IgD-negative memory B cell (primary cell): Measurements from ENCODE around the gene VEZF1. TPM values are rescaled to one million over a fixed set of nuclear protein-coding genes. Genes with fewer than 3 reads are reported as not detected.
"Not testable (repeated sequence)": the region's sequence is repeated elsewhere in the genome, so short reads cannot be mapped to it uniquely, and the experiment has no call there.

Experiments
- H3K27ac Mint-ChIP-seq, 3 donors: one replicate each; pipeline ENCODE4 v1.8.0; 2020 to 2022; ENCODE audit warnings: mild to moderate bottlenecking in 3 of 3, mixed read lengths in 3 of 3, moderate library complexity in 1 of 3
- H3K27me3 Mint-ChIP-seq: one replicate; pipeline ENCODE4 v1.8.0; 2021; ENCODE audit warnings: mixed read lengths
- H3K36me3 Mint-ChIP-seq: one replicate; pipeline ENCODE4 v1.8.0; 2020; ENCODE audit warnings: mild to moderate bottlenecking, mixed read lengths
- H3K4me1 Mint-ChIP-seq, 3 donors: one replicate each; pipeline ENCODE4 v1.8.0; 2020 to 2022; ENCODE audit warnings: mixed read lengths in 3 of 3, mild to moderate bottlenecking in 1 of 3
- H3K4me3 Mint-ChIP-seq, 4 donors: one replicate each; pipeline ENCODE4 v1.8.0; 2020 to 2022; ENCODE audit warnings: mild to moderate bottlenecking in 4 of 4, mixed read lengths in 4 of 4, moderate library complexity in 3 of 4
- H3K9me3 Mint-ChIP-seq, 3 donors: one replicate each; pipeline ENCODE4 v1.8.0; 2020 to 2021; ENCODE audit warnings: mixed read lengths in 3 of 3, mild to moderate bottlenecking in 1 of 3
- polyA plus RNA-seq: library from polyadenylated mRNA; unstranded; fragments of 300-500 nt; fragmentation: Illumina TruSeq; gene quantifications from one replicate; pipeline ENCODE4 v1.2.3, GENCODE V29; 2021

Gene VEZF1
- polyA plus RNA-seq, 1 donor from 2014 or later = 38.3 TPM

DNA sequence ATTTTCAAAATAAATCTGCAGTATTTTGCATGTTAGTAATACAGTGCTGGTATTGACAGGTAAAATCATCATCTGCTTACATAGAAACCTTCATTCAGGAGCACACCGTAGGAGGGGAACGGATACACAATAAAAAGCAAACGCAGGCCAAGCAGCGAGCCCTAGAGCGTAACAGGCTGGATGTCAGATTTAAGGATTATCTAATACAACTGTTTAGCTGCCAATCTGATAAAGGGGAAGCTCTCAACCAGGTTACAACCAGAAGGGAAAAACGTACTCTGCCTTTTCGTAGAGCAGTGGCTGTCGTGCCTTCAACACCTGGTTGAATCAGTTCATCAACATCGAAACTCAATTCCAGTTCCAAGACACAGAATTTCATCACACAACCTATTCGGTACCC is 16.5 kb downstream of the VEZF1 start:
- Mint-ChIP-seq H3K9me3 (no peaks in the 10 kb centered on the region), H3K4me3 (no peak overlapping the region), H3K27me3 (peaks cover 5% of the 10 kb centered on the region), H3K27ac (no peak overlapping the region), H3K4me1 (peaks cover 0 to 2% (median 0%) of the 10 kb centered on the region in 3 donors), H3K36me3 (peaks cover 2% of the 10 kb centered on the region)

DNA sequence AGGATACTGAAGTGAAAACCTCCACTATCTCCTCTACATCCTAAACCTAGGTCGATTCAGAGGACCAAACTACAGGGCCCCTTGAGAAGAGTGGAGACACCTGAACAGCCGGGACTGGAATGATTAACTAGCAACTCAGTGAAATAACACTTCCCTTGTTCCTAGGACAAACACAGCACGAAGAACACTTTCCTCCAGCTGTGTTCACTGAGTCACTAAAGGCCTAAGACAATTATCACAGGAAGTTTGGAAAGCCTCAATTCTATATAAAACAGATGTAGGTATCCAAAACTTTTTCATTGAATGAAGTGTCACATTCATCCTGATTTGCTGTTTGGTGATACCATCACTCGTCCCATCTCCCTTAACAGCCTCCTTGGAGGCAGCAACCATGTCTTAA is 17.3 kb downstream of the VEZF1 start:
- Mint-ChIP-seq H3K27ac (no peak overlapping the region), H3K4me1 (peaks cover 0 to 2% (median 0%) of the 10 kb centered on the region in 3 donors), H3K27me3 (peaks cover 7% of the 10 kb centered on the region), H3K4me3 (no peak overlapping the region), H3K9me3 (no peaks in the 10 kb centered on the region), H3K36me3 (peaks cover 2% of the 10 kb centered on the region)

GRCh38 chr17:57968456-57968855 is 19.6 kb downstream of the VEZF1 start:
- Mint-ChIP-seq H3K27ac (no peak overlapping the region), H3K36me3 (peaks cover 2% of the 10 kb centered on the region), H3K4me1 (peaks cover 0 to 2% (median 0%) of the 10 kb centered on the region in 3 donors), H3K27me3 (peaks cover 15% of the 10 kb centered on the region), H3K4me3 (no peak overlapping the region), H3K9me3 (no peaks in the 10 kb centered on the region)

DNA sequence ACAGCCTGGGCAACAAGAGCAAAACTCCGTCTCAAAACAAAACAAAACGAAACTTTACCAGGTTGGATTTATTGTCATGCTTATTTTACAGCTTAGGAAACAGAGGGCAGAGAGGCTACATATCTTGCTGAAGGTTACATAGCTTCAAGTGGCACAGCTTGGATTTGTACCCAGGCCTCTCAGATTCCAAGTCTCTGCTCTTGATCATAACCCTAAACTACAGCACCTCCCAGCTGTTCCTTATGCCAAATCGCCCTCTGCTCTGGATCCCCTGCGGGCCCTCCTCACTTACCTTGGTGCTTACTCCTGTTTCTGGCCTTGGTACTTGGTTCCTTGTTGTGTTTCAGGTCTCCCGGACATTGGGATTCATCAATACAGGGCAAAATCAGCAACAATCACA is 21.2 kb downstream of the VEZF1 start:
- Mint-ChIP-seq H3K4me1 (peaks cover 0 to 2% (median 0%) of the 10 kb centered on the region in 3 donors), H3K27ac (no peak overlapping the region), H3K27me3 (peaks cover 23% of the 10 kb centered on the region), H3K9me3 (no peaks in the 10 kb centered on the region), H3K36me3 (peaks cover 2% of the 10 kb centered on the region), H3K4me3 (no peak overlapping the region)

DNA sequence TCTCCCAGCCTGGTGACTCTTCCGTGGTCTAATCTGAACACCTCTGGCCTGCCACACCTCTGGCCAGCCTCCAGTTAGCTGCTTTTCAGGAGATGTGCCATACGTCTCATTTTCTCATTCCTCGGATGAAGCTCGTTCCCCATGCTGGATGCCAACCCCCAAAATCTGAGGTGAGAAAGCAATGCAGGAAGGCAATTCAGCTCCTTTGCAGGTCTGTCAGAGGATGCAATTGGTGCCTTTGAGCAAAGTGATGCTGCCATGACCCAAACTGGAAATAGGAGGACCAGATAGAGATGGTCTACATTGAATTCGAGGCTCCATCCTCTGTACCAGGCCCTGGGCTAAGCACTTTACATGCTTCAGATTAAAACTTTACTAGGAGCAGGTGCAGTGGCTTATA is 21.8 kb downstream of the VEZF1 start:
- Mint-ChIP-seq H3K27me3 (peaks cover 23% of the 10 kb centered on the region), H3K36me3 (peaks cover 2% of the 10 kb centered on the region), H3K27ac (no peak overlapping the region), H3K9me3 (no peaks in the 10 kb centered on the region), H3K4me3 (no peak overlapping the region), H3K4me1 (peaks cover 0 to 2% (median 0%) of the 10 kb centered on the region in 3 donors)

DNA sequence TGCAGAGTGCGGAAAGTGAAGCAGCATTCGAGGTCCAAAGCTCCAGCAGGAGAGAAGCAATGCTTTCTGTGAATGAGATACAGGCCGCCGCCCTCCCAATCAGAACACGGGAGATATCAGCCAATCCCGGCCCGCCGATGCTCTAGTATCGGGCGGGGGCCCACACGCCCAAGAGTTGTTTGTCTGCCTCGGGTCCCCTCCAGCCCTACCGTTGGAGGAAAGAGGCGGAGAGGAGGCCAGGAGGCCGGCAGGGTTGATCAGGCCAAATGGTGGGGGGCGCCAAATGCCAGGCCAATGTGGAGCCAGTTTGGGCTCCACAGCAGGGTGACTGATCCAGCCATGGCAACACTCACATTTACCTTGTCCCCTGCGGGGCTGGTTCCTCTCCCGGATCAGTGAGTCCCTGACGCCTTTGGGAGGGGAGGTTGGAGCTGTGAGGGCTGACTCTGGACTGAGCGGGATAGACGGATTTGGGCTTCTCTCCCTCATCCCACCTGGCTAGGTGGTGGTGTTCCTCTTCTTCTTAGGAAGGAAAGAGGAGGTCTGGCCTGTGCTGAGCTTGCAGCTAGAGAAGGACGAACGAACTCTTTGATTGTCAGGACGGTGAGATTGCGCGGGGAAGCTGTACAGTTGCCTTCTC is 22.4 kb downstream of the VEZF1 start:
- Mint-ChIP-seq H3K27ac (no peak overlapping the region), H3K27me3 (peaks cover 26% of the 10 kb centered on the region), H3K4me1 (peaks cover 0 to 2% (median 0%) of the 10 kb centered on the region in 3 donors), H3K36me3 (peaks cover 2% of the 10 kb centered on the region), H3K9me3 (no peaks in the 10 kb centered on the region), H3K4me3 (no peak overlapping the region)

- peaks cover 39% of the 10 kb centered on the region for H3K27me3 Mint-ChIP-seq
Observed at GRCh38 chr17:57963149-57963511, 24.9 kb downstream of the VEZF1 start.

GRCh38 chr17:57962279-57963148 is 25.5 kb downstream of the VEZF1 start:
- no peak overlapping the region for H3K4me3 Mint-ChIP-seq
- no peak overlapping the region for H3K27ac Mint-ChIP-seq
- H3K4me1 Mint-ChIP-seq = peaks cover 0 to 1% (median 1%) of the 10 kb centered on the region in 3 donors
- no peaks in the 10 kb centered on the region for H3K36me3 Mint-ChIP-seq
- no peaks in the 10 kb centered on the region for H3K9me3 Mint-ChIP-seq
- H3K27me3 Mint-ChIP-seq = peaks cover 45% of the 10 kb centered on the region

More at GRCh38 chr17:57963149-57963511, 24.9 kb downstream of the VEZF1 start:
- Mint-ChIP-seq H3K9me3 (no peaks in the 10 kb centered on the region), H3K4me3 (no peak overlapping the region), H3K27ac (no peak overlapping the region), H3K36me3 (no peaks in the 10 kb centered on the region), H3K4me1 (no peaks in the 10 kb centered on the region)

DNA sequence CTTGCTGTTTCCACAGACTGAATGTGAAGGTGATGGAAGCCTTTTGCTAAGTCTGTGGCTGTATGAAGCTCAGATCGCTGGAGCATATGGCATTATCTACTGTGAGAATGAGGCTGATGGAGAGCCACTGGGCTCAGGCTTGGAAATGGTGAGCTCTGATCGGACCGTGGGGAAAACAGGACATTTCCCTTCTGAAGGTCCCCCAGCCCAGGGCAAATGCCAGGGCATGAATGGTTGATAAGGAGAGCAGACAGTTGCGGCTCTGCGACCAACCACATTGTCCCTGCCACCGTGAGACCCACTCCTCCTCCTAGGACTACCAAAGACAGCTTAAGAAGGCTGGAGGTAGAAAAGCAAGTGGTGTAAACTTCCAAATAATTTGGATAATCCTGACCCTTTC is 28.1 kb downstream of the VEZF1 start:
- no peaks in the 10 kb centered on the region for H3K9me3 Mint-ChIP-seq
- H3K4me3 Mint-ChIP-seq = no peak overlapping the region
- H3K4me1 Mint-ChIP-seq = peaks cover 10 to 15% (median 14%) of the 10 kb centered on the region in 3 donors
- H3K27ac Mint-ChIP-seq = no peak overlapping the region
- H3K27me3 Mint-ChIP-seq = peaks cover 56% of the 10 kb centered on the region
- no peaks in the 10 kb centered on the region for H3K36me3 Mint-ChIP-seq

DNA sequence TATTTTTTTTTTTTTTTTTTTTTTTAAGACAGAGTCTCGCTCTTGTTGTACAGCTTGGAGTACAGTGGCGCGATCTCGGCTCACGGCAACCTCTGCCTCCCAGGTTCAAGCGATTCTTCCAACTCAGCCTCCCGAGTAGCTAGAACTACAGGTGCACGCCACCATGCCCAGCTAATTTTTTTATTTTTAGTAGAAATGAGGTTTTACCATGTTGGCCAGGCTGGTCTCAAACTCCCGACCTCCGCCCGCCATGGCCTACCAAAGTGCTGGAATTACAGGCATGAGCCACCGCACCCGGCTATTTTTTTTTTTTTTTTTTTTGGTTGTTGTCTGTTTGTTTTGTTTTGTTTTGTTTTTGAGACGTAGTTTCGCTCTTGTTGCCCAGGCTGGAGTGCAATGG is 29.7 kb downstream of the VEZF1 start:
- not testable (repeated sequence) for H3K9me3 Mint-ChIP-seq, H3K36me3 Mint-ChIP-seq, H3K27ac Mint-ChIP-seq, H3K4me3 Mint-ChIP-seq
- peaks cover 10 to 18% (median 14%) of the 10 kb centered on the region in 3 donors for H3K4me1 Mint-ChIP-seq
- peaks cover 60% of the 10 kb centered on the region for H3K27me3 Mint-ChIP-seq

- H3K27ac Mint-ChIP-seq = no peak overlapping the region
- peaks cover 63% of the 10 kb centered on the region for H3K27me3 Mint-ChIP-seq
- H3K4me1 Mint-ChIP-seq = peaks cover 15 to 18% (median 16%) of the 10 kb centered on the region in 3 donors
- peak overlapping the region in 3 of 4 donors; percentile 1 to 55 (median 16) for H3K4me3 Mint-ChIP-seq
- no peaks in the 10 kb centered on the region for H3K36me3 Mint-ChIP-seq
- no peaks in the 10 kb centered on the region for H3K9me3 Mint-ChIP-seq
Observed at GRCh38 chr17:57957886-57958285, 30.2 kb downstream of the VEZF1 start.

DNA sequence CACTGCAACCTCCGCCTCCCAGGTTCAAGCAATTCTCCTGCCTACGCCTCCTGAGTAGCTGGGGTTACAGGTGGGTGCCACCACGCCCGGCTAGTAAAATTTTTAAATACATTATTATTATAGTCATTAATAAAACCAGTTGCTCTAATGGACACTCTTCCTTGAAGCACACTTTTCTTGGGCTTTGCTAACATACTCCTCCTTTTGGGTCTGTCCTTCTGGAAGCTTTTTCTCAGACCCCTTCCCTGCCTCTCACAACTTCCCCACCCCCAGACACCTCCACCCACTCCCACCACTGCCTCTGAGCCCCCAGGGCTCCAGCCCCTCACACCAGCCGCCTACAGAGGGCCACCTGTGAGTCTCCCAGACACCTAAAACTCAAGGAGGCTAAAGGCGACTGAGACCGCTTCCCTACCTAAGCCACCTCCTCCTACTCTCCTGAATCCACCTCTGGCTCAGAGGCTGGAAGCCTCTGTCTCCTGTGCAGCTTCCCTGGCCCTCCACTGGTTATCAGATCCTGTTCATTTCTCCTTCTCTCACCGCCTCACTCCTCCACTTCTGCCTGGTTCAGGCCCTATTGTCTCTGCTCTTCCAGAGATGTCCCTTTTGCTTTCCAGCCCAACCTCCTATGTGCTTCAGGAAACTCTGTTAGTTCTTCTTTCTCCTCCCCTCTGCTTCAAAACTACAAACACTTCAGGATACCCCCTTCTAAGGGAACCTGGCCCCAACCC is 30.8 kb downstream of the VEZF1 start:
- H3K4me1 Mint-ChIP-seq = peaks cover 16 to 21% (median 18%) of the 10 kb centered on the region in 3 donors
- no peak overlapping the region for H3K27ac Mint-ChIP-seq
- H3K9me3 Mint-ChIP-seq = no peaks in the 10 kb centered on the region
- H3K27me3 Mint-ChIP-seq = peaks cover 66% of the 10 kb centered on the region
- peak overlapping the region in 3 of 4 donors; percentile 1 to 55 (median 16) for H3K4me3 Mint-ChIP-seq
- H3K36me3 Mint-ChIP-seq = no peaks in the 10 kb centered on the region

GRCh38 chr17:57956291-57957119 is 31.5 kb downstream of the VEZF1 start:
- no peaks in the 10 kb centered on the region for H3K9me3 Mint-ChIP-seq
- peak overlapping the region; percentile 71 to 86 (median 84) for H3K4me3 Mint-ChIP-seq
- H3K36me3 Mint-ChIP-seq = no peaks in the 10 kb centered on the region
- H3K27me3 Mint-ChIP-seq = peaks cover 69% of the 10 kb centered on the region
- peak overlapping the region; percentile 11 to 57 (median 13) for H3K27ac Mint-ChIP-seq
- peaks cover 16 to 21% (median 18%) of the 10 kb centered on the region in 3 donors for H3K4me1 Mint-ChIP-seq

DNA sequence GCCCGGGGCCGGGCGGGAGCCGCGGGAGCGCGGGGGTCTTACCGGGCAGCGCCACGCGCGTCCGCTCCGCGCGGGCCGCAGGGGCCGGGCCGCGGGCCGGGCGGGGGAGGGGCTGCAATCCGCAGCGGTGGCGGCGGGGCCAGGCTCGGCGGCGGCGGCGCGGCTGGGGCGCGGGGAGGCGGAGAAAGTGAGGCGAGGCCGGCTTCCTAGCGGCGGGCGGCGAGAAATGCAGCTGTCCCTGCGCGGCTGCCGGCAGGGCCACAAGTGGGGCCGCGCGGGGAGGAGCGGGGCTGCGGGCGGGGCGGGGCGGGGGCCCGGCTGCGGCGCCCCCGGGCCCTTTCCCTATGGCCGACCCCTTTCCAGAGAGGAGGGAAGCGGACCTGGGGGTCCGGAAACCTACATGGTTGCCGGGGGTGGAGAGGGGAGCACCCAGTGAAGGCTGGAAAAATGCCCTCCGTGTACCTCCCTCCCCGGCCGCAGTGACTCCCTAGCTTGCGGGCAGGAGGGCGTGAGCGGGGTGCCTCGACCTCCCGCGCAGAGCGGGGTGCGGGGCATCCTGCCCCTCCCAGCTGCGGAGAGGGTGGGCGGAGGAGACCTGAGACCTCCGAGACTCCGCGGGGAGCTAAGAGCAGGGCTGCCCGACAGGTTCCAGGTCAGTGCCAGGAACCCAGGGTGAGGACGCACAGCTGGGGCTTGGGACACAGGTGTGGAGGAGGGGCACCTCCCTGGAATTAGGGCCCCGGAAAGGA is 32.7 kb downstream of the VEZF1 start, which contains the start of gene CUEDC1:
Gene CUEDC1 (minus strand): TSS at position 230 of the 749 bp plus-strand sequence. CDS start 69,848 bp downstream, outside the sequence.
- Mint-ChIP-seq H3K4me3 (peak within 1 kb of the TSS; percentile 71 to 86 (median 84)), H3K36me3 (no peaks in the 10 kb centered on the region), H3K9me3 (no peaks in the 10 kb centered on the region), H3K27ac (peak within 1 kb of the TSS; percentile 11 to 57 (median 13)), H3K4me1 (peaks cover 22 to 27% (median 24%) of the 10 kb centered on the region in 3 donors), H3K27me3 (peaks cover 70% of the 10 kb centered on the region)
